NK-92 (cell line): ENCODE measurements around the gene CRYBB3.
"Not testable (repeated sequence)": the region's sequence is repeated elsewhere in the genome, so short reads cannot be mapped to it uniquely, and the experiment has no call there.

Experiments used
- DNase-seq: peaks from one replicate; lab custom pipeline; 2025; ENCODE audit not compliant: unreplicated experiment; lab: John Stamatoyannopoulos, UW

CRYBB3 gene

DNA sequence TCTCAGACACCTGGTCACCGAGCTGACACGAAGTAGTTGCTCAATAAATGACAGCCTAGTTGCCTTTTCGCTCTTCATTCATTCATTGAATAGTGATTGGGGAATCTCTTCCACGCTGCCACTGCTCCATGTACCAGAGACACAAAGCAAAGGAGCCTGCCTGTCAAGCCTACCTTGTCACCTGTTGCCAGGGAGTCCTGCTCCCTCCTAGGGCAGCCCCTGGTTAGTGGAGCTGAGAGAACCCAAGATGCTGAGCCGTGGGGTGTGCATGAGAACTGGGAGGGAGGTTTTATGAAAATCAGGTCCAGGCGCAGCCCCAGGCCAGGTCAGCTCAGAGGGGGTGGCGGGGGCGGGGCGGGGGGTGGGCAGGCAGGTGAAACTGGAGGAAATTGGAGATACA, 38.4 kb downstream of the CRYBB3 start:
- not testable (repeated sequence) for DNase-seq

DNA sequence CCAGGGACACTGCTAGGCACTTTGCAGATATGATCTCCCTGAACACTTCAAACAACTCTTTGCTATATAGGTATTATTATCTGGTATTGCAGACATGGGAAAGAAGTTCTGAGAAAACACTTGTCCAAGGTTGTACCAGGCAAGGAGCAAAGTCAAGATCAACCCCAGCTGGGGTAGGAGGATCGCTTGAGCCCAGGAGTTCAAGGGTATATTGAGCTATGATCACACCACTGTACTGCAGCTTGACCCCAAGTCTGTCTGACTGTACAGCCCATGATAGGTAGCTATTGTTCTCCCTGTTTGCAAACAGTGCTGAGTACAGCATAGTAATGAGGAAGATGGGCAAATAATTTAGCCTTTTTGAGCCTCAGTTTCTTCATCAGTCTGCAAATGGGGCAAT, 55.5 kb downstream of the CRYBB3 start:
- not testable (repeated sequence) for DNase-seq
